Parathyroid adenoma (tissue), 2 donors: ENCODE results near the gene MED23.

Experiments used
- H2AFZ ChIP-seq: fragments of 300-600 bp; sonication (generic); one replicate; pipeline ENCODE4 v1.7.0; 2017; ENCODE audit warnings: antibody characterized with exemption, mild to moderate bottlenecking
- H3K27ac ChIP-seq: fragments of 300-600 bp; sonication (generic); one replicate; pipeline ENCODE4 v1.7.0; 2017
- H3K27me3 ChIP-seq: fragments of 300-600 bp; sonication (generic); one replicate; pipeline ENCODE4 v1.7.0; 2017; ENCODE audit warnings: low read length; ENCODE audit not compliant: control insufficient read depth, insufficient read depth
- H3K36me3 ChIP-seq: fragments of 300-600 bp; sonication (generic); one replicate; pipeline ENCODE4 v1.7.0; 2017; ENCODE audit warnings: low read length; ENCODE audit not compliant: control insufficient read depth, insufficient read depth
- H3K4me1 ChIP-seq: fragments of 300-600 bp; sonication (generic); one replicate; pipeline ENCODE4 v1.7.0; 2017; ENCODE audit warnings: control low read depth
- H3K4me2 ChIP-seq: fragments of 300-600 bp; sonication (generic); one replicate; pipeline ENCODE4 v1.7.0; 2017; ENCODE audit warnings: low read length
- H3K4me3 ChIP-seq: fragments of 300-600 bp; sonication (generic); one replicate; pipeline ENCODE4 v1.7.0; 2017; ENCODE audit warnings: low read depth, low read length
- H3K79me2 ChIP-seq: fragments of 300-600 bp; sonication (generic); one replicate; pipeline ENCODE4 v1.7.0; 2017; ENCODE audit warnings: control low read depth
- H3K9ac ChIP-seq: fragments of 300-600 bp; sonication (generic); one replicate; pipeline ENCODE4 v1.7.0; 2017; ENCODE audit warnings: mild to moderate bottlenecking
- H3K9me3 ChIP-seq: fragments of 300-600 bp; sonication (generic); one replicate; pipeline ENCODE4 v1.7.0; 2017; ENCODE audit warnings: low read length; ENCODE audit not compliant: control insufficient read depth
- CTCF ChIP-seq: fragments of 300-600 bp; sonication (generic); IDR thresholded peaks from one replicate; pipeline ENCODE4 v1.7.0; 2017; ENCODE audit warnings: antibody characterized with exemption, mild to moderate bottlenecking
- donor health status: primary hyperparathyroidism.

The MED23 gene

GRCh38 chr6:131597446-131597845, 30.6 kb downstream of the MED23 start:
- no peak overlapping the region for H3K4me2 ChIP-seq
- H3K4me1 ChIP-seq = no peaks in the 10 kb centered on the region
- H3K4me3 ChIP-seq = no peak overlapping the region
- H3K9ac ChIP-seq = no peak overlapping the region
- H3K79me2 ChIP-seq = no peaks in the 10 kb centered on the region
- H3K36me3 ChIP-seq = no peaks in the 10 kb centered on the region
- no peaks in the 10 kb centered on the region for H3K9me3 ChIP-seq
- no peak overlapping the region for H3K27ac ChIP-seq
- no peak for TF ChIP-seq CTCF
- H2AFZ ChIP-seq = no peak overlapping the region
- no peaks in the 10 kb centered on the region for H3K27me3 ChIP-seq

DNA sequence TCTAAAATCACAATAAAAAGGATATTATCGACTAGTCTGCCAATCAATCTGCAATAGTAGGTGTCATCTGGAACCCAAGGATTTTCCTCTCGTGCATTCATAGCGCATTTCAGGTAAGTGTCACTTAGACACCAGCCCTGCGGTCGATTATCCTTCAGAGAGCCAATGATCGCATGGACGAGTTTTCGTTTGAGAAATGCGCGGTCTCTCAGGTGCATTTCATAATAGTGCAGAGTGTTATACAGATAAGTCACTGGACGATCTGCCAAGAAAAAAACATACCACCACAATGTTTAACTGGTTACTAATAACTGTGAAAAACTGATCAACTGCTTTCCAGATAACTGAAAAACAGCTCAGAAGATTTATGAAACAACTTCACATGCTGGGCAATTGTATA, 34.0 kb downstream of the MED23 start:
- Histone ChIP-seq H3K9ac (no peak overlapping the region), H3K4me1 (no peaks in the 10 kb centered on the region), H3K27me3 (no peaks in the 10 kb centered on the region), H2AFZ (no peak overlapping the region), H3K27ac (no peak overlapping the region), H3K9me3 (no peaks in the 10 kb centered on the region), H3K79me2 (no peaks in the 10 kb centered on the region), H3K4me3 (no peak overlapping the region), H3K4me2 (no peak overlapping the region), H3K36me3 (no peaks in the 10 kb centered on the region)
- no peak for TF ChIP-seq CTCF

- Histone ChIP-seq H3K9me3 (no peaks in the 10 kb centered on the region), H3K4me1 (no peaks in the 10 kb centered on the region), H3K4me3 (no peak overlapping the region), H3K9ac (no peak overlapping the region), H3K4me2 (no peak overlapping the region), H3K27ac (no peak overlapping the region), H2AFZ (no peak overlapping the region), H3K79me2 (no peaks in the 10 kb centered on the region), H3K36me3 (no peaks in the 10 kb centered on the region), H3K27me3 (no peaks in the 10 kb centered on the region)
- no peak for TF ChIP-seq CTCF
Measured at GRCh38 chr6:131592935-131593334, 35.1 kb downstream of the MED23 start.

GRCh38 chr6:131588643-131589042, 39.4 kb downstream of the MED23 start:
- H3K27ac ChIP-seq = no peak overlapping the region
- no peaks in the 10 kb centered on the region for H3K9me3 ChIP-seq
- no peaks in the 10 kb centered on the region for H3K4me1 ChIP-seq
- no peaks in the 10 kb centered on the region for H3K36me3 ChIP-seq
- H3K9ac ChIP-seq = no peak overlapping the region
- H3K4me2 ChIP-seq = no peak overlapping the region
- TF ChIP-seq CTCF = no peak
- no peak overlapping the region for H3K4me3 ChIP-seq
- H2AFZ ChIP-seq = no peak overlapping the region
- no peaks in the 10 kb centered on the region for H3K79me2 ChIP-seq
- H3K27me3 ChIP-seq = no peaks in the 10 kb centered on the region

DNA sequence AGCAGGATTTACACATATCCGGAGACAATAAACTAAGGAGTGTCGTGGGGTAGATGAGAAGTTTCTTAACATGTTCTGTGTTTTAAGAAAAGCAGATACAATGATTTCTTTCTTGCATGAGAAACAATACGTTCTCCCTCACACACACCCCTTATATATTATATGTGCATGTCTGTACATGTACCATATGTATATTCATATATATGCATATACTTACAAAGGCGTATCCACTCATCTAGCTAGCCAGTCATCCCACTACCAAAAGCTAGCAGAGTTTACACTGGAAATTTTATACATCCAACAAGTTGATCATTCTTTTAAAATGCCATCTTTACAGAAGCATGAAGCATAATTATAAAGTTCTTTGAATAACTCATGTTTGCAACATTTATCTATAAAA, 40.1 kb downstream of the MED23 start:
- H3K9ac ChIP-seq = no peak overlapping the region
- H3K9me3 ChIP-seq = no peaks in the 10 kb centered on the region
- no peak for TF ChIP-seq CTCF
- no peak overlapping the region for H3K4me3 ChIP-seq
- H3K4me2 ChIP-seq = no peak overlapping the region
- no peaks in the 10 kb centered on the region for H3K79me2 ChIP-seq
- no peak overlapping the region for H2AFZ ChIP-seq
- no peaks in the 10 kb centered on the region for H3K4me1 ChIP-seq
- no peaks in the 10 kb centered on the region for H3K36me3 ChIP-seq
- no peaks in the 10 kb centered on the region for H3K27me3 ChIP-seq
- no peak overlapping the region for H3K27ac ChIP-seq
